OCI-LY1 (cell line): ENCODE measurements around the gene MAP3K14.

Source experiments
- H2AFZ ChIP-seq: fragments of 200-600 bp; sonication (generic), shearing (Covaris generic); 2 replicates; pipeline ENCODE4 v1.6.0; 2014; ENCODE audit warnings: antibody characterized with exemption, mild to moderate bottlenecking, low read length
- H3F3A ChIP-seq: fragments of 200-600 bp; sonication (generic), shearing (Covaris generic); 2 replicates; pipeline ENCODE4 v1.6.0; 2014; ENCODE audit warnings: mild to moderate bottlenecking, antibody characterized with exemption, low read length, moderate library complexity; ENCODE audit not compliant: insufficient read depth
- H3K27ac ChIP-seq: fragments of 200-600 bp; sonication (generic); 2 replicates; pipeline ENCODE4 v1.5.1; 2014; ENCODE audit warnings: low read length, mixed run types, mild to moderate bottlenecking, low read depth; ENCODE audit not compliant: poor library complexity, severe bottlenecking
- H3K27me3 ChIP-seq: fragments of 200-600 bp; sonication (generic); 2 replicates; pipeline ENCODE4 v1.6.0; 2014; ENCODE audit warnings: antibody characterized with exemption, mild to moderate bottlenecking, low read length, moderate library complexity; ENCODE audit not compliant: insufficient read depth
- H3K36me3 ChIP-seq: fragments of 200-600 bp; sonication (generic); 2 replicates; pipeline ENCODE4 v1.6.1; 2014; ENCODE audit warnings: mild to moderate bottlenecking, antibody characterized with exemption, low read length, moderate library complexity, mixed read lengths; ENCODE audit not compliant: insufficient read depth
- H3K4me1 ChIP-seq: fragments of 200-600 bp; sonication (generic); 2 replicates; pipeline ENCODE4 v1.5.1; 2014; ENCODE audit warnings: mild to moderate bottlenecking, low read length, moderate library complexity; ENCODE audit not compliant: insufficient read depth, severe bottlenecking
- H3K4me2 ChIP-seq: fragments of 200-600 bp; sonication (generic), shearing (Covaris generic); 2 replicates; pipeline ENCODE4 v1.6.1; 2014; ENCODE audit warnings: low read length
- H3K4me3 ChIP-seq: fragments of 200-600 bp; sonication (generic); 2 replicates; pipeline ENCODE4 v1.5.1; 2014; ENCODE audit warnings: low read length, low read depth, mild to moderate bottlenecking, mixed read lengths; ENCODE audit not compliant: poor library complexity, severe bottlenecking
- H3K79me2 ChIP-seq: fragments of 200-600 bp; shearing (Covaris generic); 2 replicates; pipeline ENCODE4 v1.6.1; 2016; ENCODE audit warnings: mixed run types, low read length, mixed read lengths; ENCODE audit not compliant: insufficient read depth
- H3K9ac ChIP-seq: fragments of 200-600 bp; sonication (generic), shearing (Covaris generic); 2 replicates; pipeline ENCODE4 v1.6.1; 2014; ENCODE audit warnings: mild to moderate bottlenecking, low read length, mixed read lengths
- H3K9me2 ChIP-seq: fragments of 200-600 bp; sonication (generic), shearing (Covaris generic); 2 replicates; pipeline ENCODE4 v1.6.1; 2014; ENCODE audit warnings: low read depth, mild to moderate bottlenecking, low read length, mixed read lengths
- H3K9me3 ChIP-seq: fragments of 200-600 bp; shearing (Covaris generic); 2 replicates; pipeline ENCODE4 v1.6.1; 2014; ENCODE audit warnings: low read length, mixed read lengths
- H4K20me1 ChIP-seq: fragments of 200-600 bp; sonication (generic), shearing (Covaris generic); 2 replicates; pipeline ENCODE4 v1.6.0; 2016; ENCODE audit warnings: mild to moderate bottlenecking, low read length; ENCODE audit not compliant: insufficient read depth
- CTCF ChIP-seq: fragments of 200-600 bp; sonication (generic), shearing (Covaris generic); IDR thresholded peaks from 2 replicates; pipeline ENCODE4 v1.5.1; 2017; ENCODE audit warnings: mild to moderate bottlenecking, antibody characterized with exemption, low read length, moderate library complexity, mixed read lengths
- EZH2 ChIP-seq: fragments of 200-600 bp; sonication (generic), shearing (Covaris generic); IDR thresholded peaks from 2 replicates; pipeline ENCODE4 v1.8.0; 2017; ENCODE audit warnings: borderline replicate concordance, mixed run types, mild to moderate bottlenecking, antibody characterized with exemption, low read length, moderate library complexity, mixed read lengths

MAP3K14 gene

DNA sequence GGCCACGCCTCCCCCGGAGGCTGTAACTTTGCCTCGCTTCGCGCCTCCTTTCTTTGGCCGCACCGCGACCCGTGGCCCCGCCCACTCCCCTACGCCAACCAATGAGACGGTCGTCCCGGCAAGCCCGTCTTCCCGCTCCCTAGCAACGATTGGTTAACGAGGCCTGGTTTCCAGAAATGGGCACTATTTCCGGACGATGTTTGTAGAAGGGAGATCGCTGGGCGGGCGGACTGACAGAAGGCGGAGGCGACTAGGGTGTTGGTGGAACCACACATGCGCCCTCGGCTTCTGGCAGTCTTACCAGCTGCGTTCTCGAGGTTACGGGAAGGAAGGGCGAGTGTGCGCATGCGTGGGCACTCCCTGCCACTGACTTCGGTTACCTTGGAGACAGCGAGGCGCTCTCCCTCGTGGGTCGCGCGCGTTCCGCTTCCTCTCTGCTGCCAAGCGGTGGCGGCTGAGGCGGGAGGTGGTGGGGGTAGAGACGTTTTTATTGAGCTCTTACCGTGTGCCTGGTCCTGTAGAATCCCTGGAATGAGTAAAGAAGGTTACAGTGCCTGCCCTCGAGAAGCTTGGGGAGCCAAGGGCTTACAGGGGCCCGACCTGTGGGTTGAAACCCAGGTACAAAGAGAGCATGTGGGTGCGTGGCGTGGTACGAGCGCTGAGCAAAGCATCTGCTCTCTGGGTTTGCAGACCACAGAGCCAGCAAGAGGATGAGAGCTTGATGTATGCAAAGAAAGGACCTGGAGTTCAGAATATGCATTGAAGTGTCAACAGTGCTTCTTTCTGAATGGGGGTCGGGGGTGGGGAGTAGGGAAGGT, 500 bp upstream of the MAP3K14 start:
- Histone ChIP-seq H3K9ac (peak overlapping the region; percentile 66), H3K79me2 (peaks cover 12% of the 10 kb centered on the region), H3K27me3 (peaks cover 4% of the 10 kb centered on the region; the same call in 1 of the 2 replicates), H3K4me3 (peak overlapping the region; percentile 86), H4K20me1 (no peaks in the 10 kb centered on the region), H3K9me2 (no peaks in the 10 kb centered on the region), H3F3A (no peaks in the 10 kb centered on the region), H3K27ac (peak overlapping the region; percentile 71), H3K4me2 (peak overlapping the region; percentile 95), H2AFZ (peak overlapping the region; percentile 72; the same call in 1 of the 2 replicates), H3K9me3 (no peaks in the 10 kb centered on the region), H3K36me3 (no peaks in the 10 kb centered on the region), H3K4me1 (peaks cover 49% of the 10 kb centered on the region)
- TF ChIP-seq EZH2 (no peak), CTCF (no peak)

DNA sequence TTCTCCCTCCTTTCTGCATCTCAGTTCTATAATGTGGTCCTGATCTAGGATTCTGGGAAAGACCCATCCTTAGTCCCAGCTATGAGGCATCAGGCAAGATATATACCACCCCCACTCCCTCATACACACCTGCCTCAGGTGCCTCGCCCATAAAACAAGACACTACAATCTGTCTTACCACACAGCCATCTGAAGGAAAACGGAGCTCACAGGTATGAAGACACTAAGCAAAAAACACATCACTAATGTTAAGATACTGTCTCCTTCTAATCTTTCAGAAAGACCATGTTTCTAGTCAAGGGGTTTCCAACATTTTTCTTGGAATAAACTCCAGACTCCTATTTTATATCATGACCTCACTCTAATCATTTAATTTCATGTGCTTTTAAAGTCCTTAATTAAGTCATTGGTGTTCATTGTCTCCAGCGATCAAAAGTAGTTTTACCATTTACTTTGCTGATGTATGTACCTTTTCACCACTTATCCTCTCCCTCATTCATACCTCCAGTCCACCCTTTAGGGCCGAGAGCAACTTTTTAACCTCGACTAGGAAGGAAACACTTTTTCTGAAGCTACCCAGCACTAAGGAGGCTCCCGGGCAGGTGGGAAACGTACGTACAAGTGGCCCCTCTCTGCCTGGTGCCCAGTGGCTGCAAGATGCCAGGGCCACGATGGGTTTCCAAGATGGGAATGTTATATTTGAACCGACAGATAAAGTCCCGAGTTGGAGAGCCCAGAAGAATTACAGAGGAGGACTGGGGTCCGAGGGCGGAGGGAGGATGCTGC, 979 bp downstream of the MAP3K14 start:
- Histone ChIP-seq H3K27ac (peak overlapping the region; percentile 84), H3K9ac (peak overlapping the region; percentile 83), H3K79me2 (peaks cover 12% of the 10 kb centered on the region), H3K27me3 (no peaks in the 10 kb centered on the region), H3K9me2 (no peaks in the 10 kb centered on the region), H3K4me1 (peaks cover 63% of the 10 kb centered on the region), H2AFZ (no peak overlapping the region), H3K4me2 (peak overlapping the region; percentile 91), H3K36me3 (peaks cover 5% of the 10 kb centered on the region; the same call in 1 of the 2 replicates), H3K9me3 (no peaks in the 10 kb centered on the region), H4K20me1 (no peaks in the 10 kb centered on the region), H3K4me3 (peak overlapping the region; percentile 86), H3F3A (no peaks in the 10 kb centered on the region)
- TF ChIP-seq CTCF = no peak
- TF ChIP-seq EZH2 = no peak

DNA sequence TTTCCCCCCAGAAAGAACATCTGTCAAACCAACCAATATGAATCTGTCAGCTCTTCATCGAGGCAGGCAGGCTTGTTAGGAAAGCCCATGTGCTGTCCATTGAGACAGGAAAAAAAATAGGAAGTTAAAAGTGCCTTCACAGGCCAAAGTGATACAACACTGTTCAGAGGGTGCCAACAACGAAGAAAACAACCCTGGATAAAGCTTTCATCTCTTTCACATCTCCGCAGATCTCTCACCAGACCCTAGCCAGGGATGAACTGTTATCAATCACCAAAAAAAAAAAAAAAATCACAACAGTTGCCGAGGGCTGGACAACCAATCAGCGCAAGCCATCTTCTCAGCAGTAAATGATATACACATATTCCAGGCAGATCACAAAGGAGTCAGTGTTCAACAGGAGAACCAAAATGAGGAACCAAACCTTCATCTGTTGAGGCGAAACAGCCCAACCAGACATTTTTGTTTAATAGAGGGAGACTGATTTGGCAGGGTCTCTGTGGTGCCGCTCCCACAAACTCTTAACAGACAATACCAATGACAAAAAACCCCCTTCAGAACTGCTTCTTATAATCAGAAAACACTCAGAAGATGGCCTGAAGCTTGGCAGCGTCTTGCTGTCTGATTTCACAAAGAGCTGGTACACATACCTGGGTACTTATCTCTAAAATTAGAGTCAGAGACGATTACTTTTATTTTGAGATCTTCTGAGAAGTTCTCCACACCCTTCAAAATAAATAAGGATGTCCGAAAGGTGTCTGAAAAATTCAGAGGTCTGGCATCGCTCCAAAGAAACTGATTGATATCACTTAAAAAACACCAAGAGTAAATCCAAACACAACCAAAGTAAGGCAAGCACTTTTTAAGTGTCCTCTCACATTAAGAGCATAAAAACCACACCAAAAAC, 1.8 kb downstream of the MAP3K14 start:
- H2AFZ ChIP-seq = no peak overlapping the region
- peak overlapping the region; percentile 91 for H3K4me2 ChIP-seq
- peaks cover 12% of the 10 kb centered on the region for H3K79me2 ChIP-seq
- peak overlapping the region; percentile 83 for H3K9ac ChIP-seq
- peaks cover 5% of the 10 kb centered on the region; the same call in 1 of the 2 replicates for H3K36me3 ChIP-seq
- peak overlapping the region; percentile 84 for H3K27ac ChIP-seq
- H3K4me3 ChIP-seq = peak overlapping the region; percentile 86
- no peaks in the 10 kb centered on the region for H3K9me3 ChIP-seq
- peaks cover 69% of the 10 kb centered on the region for H3K4me1 ChIP-seq
- no peaks in the 10 kb centered on the region for H3K27me3 ChIP-seq
- TF ChIP-seq CTCF = no peak
- TF ChIP-seq EZH2 = no peak
- H3F3A ChIP-seq = no peaks in the 10 kb centered on the region
- no peaks in the 10 kb centered on the region for H3K9me2 ChIP-seq
- no peaks in the 10 kb centered on the region for H4K20me1 ChIP-seq
